ENCODE data around the gene CHRND.

GRCh38 chr2:232482301-232483238, 43.4 kb upstream of the CHRND start:
- TF ChIP-seq, protein P1, sequence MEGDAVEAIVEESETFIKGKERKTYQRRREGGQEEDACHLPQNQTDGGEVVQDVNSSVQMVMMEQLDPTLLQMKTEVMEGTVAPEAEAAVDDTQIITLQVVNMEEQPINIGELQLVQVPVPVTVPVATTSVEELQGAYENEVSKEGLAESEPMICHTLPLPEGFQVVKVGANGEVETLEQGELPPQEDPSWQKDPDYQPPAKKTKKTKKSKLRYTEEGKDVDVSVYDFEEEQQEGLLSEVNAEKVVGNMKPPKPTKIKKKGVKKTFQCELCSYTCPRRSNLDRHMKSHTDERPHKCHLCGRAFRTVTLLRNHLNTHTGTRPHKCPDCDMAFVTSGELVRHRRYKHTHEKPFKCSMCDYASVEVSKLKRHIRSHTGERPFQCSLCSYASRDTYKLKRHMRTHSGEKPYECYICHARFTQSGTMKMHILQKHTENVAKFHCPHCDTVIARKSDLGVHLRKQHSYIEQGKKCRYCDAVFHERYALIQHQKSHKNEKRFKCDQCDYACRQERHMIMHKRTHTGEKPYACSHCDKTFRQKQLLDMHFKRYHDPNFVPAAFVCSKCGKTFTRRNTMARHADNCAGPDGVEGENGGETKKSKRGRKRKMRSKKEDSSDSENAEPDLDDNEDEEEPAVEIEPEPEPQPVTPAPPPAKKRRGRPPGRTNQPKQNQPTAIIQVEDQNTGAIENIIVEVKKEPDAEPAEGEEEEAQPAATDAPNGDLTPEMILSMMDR (IDR thresholded peaks at IDR 0.05) = no peak
- TF ChIP-seq POLR2A (IDR thresholded peaks at IDR 0.05) (no peak), EP300 (IDR thresholded peaks at IDR 0.05) (no peak)
